Activated T-cell treated with anti-CD3 and anti-CD28 coated beads for 24 hours (primary cell): Measurements from ENCODE around the gene ESRRA.

Experiments used
- DNase-seq: peaks from one replicate; pipeline ENCODE4 v3.0.0-alpha.2; 2020; ENCODE audit warnings: low read depth

ESRRA gene

DNA sequence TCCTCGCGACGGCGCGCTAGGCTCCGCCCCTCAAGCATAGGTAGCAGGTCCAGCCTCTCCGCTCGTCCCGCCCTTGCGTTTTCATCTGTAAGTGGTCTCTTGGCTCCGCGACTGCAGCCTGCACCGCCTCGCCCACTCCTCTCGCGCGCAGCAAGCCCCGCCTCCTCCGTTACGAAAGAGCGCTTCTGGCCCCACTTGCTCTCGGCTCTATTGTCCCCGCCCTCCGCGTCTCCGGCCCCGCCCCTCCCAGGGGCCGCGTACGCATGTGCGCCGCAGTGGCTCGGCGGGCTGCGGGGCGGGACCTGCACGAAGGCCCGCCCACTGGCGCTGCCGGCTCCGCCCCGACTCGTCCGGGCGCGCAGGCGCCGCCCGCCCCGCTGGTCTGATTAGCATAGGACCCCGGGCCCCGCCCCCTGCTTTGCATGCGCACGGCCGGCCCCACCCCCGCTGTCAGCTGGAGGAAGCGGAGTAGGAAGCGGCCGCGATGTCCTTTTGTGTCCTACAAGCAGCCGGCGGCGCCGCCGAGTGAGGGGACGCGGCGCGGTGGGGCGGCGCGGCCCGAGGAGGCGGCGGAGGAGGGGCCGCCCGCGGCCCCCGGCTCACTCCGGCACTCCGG, at the start of gene ESRRA:
ESRRA (plus strand) TSS at position 450 of the 616 bp plus-strand sequence. CDS start 1,656 bp downstream, outside the sequence.
- DNase-seq: peak; percentile 99

DNA sequence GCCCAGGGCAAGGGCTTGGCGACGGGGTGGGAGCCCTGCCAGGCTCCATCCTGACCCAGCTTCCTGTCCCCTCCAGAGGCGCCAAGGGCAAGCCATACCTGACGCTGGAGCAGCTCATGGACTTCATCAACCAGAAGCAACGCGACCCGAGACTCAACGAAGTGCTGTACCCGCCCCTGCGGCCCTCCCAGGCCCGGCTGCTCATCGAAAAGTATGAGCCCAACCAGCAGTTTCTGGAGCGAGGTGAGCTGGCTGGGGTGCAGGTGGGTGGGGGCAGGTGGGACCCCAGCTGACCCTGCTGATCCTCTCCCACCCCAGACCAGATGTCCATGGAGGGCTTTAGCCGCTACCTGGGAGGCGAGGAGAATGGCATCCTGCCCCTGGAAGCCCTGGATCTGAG, 49.0 kb upstream of the ESRRA start:
- DNase-seq: no peak

- no peak for DNase-seq
Measured at GRCh38 chr11:64258356-64258755, 47.0 kb upstream of the ESRRA start.

GRCh38 chr11:64258946-64259532, 46.3 kb upstream of the ESRRA start:
- no peak for DNase-seq

GRCh38 chr11:64259533-64260067, 45.7 kb upstream of the ESRRA start:
- no peak for DNase-seq

GRCh38 chr11:64260147-64260708, 45.1 kb upstream of the ESRRA start:
- no peak for DNase-seq

DNA sequence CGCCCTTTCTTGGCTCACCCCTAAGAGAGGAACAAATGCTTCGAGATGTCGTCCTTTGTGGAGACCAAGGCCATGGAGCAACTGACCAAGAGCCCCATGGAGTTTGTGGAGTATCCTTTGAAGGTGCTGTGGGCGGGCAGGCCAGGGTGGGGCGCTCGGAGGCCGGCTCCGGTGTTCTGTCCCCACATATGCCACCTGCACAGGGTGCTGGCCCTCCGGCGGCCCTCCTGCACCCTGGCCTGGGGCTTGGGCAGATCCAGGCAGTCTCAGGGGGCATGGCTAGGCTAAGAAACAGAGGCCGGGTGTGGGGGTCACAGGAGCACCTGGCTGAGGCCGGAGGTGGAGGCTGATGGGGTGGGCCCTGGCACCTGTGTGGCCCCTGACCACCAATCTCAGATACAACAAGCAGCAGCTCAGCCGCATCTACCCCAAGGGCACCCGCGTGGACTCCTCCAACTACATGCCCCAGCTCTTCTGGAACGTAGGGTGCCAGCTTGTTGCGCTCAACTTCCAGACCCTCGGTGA, 43.7 kb upstream of the ESRRA start:
- DNase-seq: no peak

DNA sequence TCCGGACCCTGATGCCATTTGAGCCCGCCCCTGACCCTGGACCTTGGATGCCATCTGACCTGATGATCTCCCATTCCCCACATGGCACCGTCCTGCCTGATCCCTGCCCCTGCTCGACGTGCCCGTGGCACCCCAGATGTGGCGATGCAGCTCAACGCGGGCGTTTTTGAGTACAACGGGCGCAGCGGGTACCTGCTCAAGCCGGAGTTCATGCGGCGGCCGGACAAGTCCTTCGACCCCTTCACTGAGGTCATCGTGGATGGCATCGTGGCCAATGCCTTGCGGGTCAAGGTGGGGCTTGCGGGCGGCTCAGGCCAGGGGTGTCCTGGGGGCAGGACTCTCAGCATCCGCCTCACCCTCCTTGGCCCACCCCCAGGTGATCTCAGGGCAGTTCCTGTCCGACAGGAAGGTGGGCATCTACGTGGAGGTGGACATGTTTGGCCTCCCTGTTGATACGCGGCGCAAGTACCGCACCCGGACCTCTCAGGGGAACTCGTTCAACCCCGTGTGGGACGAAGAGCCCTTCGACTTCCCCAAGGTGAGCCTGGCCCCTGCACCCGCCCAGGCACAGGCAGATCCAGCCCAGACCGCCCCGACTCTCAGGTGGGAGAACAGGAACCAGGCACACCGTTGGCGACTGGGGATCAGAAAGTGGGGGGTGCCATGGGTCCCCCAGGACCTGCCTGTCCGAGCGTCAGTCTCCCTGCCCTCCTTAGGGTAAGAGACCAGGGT, 42.9 kb upstream of the ESRRA start:
- DNase-seq: no peak

DNA sequence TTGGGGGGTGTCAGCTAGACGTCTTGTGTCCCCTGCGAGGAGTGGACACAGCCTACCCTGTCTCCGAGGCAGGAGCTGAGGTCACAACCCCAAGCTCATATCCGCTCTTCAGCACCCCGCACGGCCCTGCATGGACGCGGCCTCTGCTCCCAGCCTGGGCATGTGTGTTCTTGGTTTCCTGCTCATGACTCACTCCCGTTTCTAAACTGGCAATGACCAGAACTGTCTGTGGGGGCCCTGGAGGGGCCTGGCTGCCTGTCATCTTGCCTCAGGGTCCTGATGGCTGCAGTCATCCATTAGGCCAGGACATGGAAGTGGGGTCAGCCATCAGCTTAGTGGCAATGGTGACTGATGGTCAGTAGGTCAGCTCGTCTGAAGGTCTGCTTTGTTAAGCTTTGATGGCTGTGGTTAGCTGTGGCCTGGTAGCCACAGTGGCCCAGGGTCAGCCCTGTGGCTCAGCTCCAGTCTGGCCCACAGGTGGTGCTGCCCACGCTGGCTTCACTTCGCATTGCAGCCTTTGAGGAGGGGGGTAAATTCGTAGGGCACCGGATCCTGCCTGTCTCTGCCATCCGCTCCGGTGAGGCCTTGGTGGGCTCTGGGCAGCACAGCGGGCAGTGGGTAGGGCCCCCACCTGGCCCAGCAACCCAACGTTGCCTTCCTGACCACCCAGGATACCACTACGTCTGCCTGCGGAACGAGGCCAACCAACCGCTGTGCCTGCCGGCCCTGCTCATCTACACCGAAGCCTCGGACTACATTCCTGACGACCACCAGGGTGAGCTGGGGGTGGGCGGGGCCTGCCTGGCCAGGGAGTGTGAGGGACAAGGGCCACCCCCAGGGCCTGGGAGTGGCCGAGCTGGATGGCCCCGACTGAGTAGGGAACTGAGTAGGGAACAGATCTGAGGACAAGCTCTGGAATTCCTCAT, 42.0 kb upstream of the ESRRA start:
- DNase-seq: no peak

DNA sequence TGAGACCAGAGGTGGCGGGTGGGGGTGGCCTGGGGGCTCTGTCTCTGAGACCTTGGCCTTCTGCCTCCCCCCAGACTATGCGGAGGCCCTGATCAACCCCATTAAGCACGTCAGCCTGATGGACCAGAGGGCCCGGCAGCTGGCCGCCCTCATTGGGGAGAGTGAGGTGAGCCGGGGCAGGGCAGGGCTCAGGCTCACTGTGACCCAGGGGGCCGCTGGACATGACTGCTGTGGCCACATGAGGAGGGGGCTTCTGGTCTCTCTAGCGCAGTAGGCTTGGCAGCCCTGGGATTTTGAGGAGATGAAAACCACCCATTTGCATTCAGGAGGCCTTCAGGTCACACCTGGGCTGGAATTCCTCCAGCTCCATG, 41.4 kb upstream of the ESRRA start:
- no peak for DNase-seq

GRCh38 chr11:64264371-64264852, 40.9 kb upstream of the ESRRA start:
- no peak for DNase-seq

DNA sequence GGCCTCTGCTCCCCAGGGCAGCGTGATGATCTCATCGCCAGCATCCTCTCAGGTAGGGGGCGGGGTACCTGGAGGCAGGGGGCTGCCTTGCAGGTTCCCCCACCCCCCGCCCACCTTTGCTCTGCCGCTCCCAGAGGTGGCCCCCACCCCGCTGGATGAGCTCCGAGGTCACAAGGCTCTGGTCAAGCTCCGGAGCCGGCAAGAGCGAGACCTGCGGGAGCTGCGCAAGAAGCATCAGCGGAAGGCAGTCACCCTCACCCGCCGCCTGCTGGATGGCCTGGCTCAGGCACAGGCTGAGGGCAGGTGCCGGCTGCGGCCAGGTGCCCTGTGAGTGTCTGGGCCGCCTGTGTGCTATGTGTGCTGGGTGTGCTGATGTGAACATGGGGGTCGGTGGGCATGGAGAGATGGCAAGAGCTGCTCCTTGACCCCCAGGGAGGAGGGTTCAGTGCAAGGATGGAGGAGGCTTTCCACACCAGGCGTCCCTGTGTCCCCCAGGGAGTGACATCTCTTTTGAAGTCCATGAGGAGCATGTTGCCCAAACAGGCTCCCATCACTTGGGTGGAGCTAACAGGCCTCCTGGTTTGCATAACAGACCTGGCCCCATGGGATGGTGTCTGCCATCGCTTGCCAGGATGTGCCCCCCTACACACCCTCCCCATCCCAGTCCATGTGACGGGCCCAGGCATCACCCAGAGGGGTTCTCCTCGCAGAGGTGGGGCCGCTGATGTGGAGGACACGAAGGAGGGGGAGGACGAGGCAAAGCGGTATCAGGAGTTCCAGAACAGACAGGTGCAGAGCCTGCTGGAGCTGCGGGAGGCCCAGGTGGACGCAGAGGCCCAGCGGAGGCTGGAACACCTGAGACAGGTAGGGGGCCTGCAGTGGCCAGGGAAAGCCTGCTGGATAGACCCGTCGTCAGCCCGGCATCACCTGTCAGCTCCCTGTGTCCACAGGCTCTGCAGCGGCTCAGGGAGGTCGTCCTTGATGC, 39.9 kb upstream of the ESRRA start:
- no peak for DNase-seq

- no peak for DNase-seq
Measured at GRCh38 chr11:64266339-64266738, 39.0 kb upstream of the ESRRA start.

DNA sequence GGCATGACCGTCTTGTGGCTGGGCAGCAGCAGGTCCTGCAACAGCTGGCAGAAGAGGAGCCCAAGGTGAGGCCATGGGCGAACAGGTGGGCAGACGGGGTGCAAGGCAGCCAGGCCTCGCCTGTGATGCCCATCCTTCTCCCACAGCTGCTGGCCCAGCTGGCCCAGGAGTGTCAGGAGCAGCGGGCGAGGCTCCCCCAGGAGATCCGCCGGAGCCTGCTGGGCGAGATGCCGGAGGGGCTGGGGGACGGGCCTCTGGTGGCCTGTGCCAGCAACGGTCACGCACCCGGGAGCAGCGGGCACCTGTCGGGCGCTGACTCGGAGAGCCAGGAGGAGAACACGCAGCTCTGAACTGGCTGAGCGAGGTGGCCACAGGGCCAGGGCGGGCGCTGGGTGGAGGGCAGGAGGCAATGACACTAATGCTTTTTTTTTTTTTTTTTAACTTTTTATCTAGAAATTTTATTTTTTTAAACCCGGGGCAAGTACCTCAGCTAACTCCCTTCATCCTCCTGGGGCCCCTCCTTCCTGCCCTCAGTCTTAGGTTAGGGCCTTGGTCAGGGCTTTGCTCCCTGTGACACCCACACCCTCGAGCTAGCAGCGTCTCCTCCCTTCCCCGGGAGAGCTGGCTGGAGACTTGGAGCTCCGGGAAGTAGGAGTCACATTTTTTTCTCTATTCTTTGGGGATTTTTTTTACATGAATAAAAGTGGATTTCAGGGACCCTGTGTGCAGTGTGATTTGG, 37.9 kb upstream of the ESRRA start:
- DNase-seq: no peak

DNA sequence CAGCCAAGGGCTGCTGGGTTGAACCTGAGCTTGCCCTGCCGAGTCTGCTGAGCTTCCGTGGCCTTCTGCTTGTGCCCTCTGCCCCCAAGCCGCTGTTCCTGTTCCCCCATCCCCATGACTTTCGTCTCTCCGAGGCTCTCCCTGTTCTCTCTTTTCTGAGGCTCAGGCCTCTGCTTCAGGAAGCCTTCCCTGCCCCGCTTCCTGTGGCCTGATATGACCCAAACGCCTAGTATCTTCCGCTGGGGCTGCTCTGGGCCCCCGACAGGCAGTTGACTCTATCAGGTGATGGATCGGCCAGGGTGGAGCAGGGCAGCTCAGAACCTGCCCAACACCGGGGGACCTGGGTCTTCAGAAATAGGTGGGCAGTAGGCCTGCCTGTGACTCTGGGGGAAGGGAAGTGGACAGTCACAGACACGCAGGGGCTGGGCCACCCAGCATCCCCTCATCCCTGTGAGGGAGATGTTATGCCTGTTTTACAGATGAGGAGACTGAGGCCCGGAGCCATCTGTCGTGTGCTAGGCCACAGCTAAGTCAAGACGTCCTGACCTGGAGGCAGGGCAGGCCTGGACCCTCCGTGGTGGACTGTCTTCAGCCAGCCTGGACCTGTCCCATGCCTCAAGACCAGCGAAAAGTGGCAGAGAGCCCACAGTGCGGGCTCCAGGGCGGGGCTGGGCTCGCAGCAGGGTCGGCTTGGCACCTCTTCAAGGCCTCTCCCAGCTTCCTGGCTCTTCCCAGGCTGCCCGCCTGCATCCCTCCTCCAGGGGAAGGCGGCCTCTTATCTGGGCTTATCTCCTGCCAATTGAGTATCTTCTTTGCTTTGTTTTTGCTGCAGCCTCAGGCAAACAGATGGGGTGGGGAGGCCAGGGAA, 37.1 kb upstream of the ESRRA start:
- no peak for DNase-seq

- DNase-seq: no peak
Measured at GRCh38 chr11:64268893-64269539, 36.3 kb upstream of the ESRRA start.

GRCh38 chr11:64269540-64270220, 35.6 kb upstream of the ESRRA start:
- peak; percentile 98 for DNase-seq
